HG03460 (cell line): Measurements from ENCODE around the gene LZTR1.
"Not testable (repeated sequence)": the region's sequence is repeated elsewhere in the genome, so short reads cannot be mapped to it uniquely, and the experiment has no call there.

Experiments
- ATAC-seq: cut with Tn5 transposase; IDR thresholded peaks from one replicate; pipeline ENCODE4 v1.9.1; 2021; ENCODE audit not compliant: unreplicated experiment

The LZTR1 gene

DNA sequence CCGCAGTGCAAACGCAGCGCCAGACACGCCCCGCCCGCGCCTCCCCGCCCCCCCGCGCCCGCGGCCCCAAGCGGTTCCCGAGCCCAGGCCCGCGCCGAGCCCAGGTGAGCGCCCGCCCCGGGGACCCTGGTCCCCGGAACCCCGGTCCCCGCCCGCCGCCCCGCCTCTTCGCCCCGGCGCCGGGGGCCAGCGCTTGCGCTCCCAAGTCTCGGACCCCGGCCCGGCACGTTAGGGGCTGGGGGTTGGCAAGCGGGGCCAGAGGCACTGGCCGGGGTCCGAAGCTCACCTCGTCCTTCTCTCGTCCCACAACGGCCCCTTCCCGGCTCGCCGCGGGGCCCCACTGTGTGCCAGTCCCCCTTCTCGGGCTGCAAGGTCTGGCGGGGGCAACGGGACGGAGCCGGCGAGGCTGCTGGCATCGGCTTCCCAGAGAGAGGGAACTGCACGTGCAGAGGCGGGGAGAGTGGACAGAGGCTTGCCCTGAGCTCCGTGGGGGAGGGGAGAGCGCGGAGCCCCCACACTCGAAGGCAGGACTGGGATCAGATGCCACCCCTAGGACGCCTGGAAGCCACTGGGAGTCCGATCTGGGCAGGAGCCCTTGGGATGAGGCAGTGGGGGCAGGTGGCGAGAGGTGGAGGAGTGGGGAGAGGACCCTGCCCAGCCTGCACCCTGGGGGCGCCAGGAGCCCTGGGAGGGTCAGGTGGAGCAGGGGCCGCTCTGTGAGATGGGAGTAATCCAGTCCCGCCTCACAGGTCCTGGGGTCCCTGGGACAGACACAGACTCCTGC lies 16.8 kb upstream of the LZTR1 start:
- no peak for ATAC-seq

DNA sequence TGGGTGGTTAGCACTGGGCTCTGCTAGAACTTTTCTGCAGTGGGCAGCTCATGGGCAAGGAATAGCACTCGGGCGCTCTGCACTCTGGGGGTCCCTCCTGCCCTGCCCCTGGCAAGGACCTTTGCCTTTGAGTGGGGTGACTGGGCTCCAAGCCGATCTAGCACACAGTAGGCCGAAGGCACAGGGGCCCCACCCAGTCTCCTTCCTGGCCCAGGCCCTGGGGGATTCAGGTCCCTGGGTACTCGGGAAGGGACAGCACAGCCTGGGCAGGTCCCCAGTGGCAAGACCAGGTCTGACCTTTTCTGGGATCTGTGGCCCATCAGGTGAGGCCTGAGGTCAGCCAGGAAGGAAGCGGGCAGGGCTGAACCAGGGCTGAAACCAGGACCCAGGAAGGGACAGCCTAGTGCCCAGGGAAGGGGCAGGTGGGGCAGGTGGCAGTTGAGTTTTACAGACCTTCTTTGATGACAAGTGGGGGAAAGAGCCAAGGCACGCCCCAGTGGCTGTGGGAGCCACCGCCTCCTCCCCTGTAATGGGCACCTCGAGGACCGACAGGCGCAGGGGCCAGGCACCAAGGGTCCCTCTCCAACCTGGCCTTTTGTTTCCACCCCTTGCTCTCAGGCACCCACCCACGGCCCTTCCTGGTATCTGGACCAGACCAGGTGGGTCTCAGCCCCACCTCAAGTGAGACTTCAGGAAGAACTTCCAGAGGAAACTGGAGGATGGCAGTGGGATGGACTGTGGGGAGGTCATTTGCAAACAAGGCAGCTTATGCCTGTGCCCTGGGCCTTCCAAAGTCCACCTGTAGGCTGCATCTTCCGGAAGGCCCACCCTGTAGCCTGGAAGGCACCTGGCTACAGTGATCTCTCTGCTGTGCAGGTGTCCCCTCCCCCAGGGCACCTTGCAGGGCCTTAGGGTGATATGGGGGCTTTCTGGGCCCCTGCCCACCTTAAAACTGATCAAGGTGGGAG lies 15.9 kb upstream of the LZTR1 start:
- no peak for ATAC-seq

DNA sequence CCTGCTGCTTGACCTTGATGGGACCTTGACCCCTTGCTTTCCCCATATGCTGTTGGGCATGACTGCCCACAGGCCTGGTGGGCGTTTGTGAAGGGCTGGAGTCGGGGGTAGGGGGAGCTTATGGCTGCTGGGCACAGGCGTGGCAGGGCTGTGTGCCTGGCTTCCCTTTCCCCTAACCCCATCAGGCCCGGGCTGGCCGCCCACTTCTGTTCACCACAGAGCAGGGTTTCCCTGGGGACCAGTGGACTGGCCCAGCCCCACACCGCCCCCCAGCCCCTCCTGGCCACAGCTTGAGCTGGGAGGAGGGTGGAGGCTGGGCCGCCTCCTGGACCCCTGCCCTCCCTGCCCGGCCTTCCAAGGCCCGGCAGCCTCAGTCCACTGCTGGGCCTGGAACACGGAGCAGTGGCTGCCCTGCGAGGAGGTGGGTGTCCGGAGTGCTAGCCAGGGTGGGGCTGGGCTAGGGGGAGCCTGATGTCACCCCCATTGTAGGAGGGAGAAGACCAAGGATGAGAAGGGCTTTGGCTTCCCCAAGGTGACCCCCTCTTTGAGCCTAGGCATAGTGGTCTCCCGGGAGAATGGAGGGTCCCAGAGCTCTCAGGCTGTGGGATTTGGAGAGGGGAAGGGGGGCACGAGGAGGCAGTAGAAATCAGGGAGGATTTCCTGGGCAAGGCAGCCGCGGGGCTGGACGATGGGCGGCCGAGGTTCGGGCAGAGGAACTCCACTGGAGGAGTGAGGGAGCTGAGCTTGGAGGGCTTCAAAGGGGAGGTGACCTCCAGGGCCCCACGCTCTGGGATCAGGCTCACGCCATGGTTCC lies 15.0 kb upstream of the LZTR1 start, which contains the start of gene AIFM3:
Gene AIFM3 (plus strand): TSS at position 373 of the 814 bp plus-strand sequence. CDS start 690 bp downstream, outside the sequence.
- ATAC-seq, result no peak

DNA sequence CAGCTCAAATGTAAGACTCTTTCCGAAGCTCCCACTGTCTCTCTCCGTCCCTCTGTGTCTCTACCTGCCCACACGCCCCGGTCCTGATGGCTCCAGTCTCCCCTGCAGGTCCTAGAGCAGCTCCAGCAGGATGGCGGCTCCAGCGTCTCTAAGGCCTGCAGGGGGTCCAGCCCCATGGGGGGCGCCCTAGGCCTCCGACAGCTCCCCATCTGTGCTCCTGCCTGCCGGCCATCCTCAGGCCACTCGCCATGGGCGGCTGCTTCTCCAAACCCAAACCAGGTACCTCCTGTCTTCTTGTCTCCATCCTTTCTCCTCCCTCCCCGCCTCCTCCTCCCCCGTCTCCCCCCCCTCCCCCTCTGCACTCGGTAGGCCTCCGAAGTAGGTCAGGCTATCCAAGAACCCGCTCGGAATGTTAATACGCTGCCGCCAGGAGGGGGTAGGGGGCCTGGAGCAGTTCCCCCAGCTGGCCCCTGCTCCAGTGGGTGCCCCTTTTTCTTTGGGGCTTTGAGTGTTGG lies 14.3 kb upstream of the LZTR1 start:
- no peak for ATAC-seq

DNA sequence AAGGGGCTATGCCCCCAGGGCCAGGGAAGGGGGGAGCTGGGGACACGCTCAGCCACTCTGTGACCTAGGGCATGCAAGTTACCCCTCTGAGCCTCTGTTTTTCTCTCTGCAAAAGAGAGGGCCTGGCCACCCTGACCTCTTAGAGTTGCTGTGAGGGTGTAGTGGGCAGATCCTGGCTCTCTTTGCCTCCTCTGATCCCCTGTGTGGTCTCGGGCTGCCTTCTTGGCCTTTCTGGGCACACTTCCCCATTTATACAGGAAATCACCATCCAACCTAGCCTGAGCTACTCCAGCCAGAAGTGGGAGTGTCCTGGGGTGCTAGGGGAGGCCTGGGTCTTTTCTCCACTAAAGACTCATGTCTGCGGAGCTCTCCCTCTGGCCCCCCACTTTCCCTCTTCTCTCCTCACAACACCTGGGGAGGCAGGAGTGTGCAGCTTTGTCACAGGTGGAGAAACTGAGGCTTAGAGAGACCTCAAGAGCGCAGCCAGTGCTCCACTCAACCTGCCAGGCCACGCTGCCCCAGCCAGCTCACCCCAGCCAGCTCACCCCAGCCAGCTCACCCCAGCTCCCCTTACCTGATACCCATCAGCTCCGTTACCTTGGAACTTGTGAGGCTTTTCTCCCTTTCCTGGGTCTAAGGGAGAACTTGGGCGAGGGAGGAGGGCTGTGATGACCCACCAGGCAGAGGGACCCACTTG lies 13.7 kb upstream of the LZTR1 start:
- no peak for ATAC-seq

DNA sequence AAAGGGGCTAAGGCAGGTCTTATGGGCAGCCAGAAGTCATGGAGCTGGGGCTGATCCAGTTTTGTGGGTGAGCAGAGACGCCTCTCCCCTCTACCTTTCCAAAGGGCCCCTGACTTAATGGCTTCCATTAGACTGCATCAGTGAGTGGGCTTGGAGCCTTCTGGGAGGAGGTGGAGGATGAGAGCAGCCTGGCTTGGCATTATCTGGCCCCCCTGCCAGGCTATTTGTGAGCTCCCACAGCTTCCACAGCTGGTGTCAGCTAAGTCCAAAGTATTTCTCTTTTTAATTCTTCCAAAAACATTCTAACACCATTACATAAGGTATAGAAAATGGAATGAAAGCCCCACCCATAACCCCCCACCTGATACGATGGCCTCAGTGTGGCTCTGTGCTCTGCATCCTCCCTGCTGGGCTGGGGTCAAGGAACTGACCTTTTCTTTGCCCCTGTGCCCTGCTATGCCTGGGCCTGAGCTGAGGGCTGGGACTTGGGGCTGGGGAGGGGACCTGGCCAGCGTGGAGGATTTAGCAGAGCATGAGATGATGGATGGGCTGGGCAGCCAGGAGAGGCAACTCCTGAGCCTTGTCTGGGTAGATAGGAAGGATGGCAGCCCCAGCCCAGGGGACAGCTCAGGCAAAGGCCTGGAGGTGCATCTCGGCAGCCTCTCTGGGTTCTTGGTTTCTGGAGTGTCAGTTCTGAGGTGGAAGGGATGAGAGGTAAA lies 11.0 kb upstream of the LZTR1 start:
- ATAC-seq, result no peak

DNA sequence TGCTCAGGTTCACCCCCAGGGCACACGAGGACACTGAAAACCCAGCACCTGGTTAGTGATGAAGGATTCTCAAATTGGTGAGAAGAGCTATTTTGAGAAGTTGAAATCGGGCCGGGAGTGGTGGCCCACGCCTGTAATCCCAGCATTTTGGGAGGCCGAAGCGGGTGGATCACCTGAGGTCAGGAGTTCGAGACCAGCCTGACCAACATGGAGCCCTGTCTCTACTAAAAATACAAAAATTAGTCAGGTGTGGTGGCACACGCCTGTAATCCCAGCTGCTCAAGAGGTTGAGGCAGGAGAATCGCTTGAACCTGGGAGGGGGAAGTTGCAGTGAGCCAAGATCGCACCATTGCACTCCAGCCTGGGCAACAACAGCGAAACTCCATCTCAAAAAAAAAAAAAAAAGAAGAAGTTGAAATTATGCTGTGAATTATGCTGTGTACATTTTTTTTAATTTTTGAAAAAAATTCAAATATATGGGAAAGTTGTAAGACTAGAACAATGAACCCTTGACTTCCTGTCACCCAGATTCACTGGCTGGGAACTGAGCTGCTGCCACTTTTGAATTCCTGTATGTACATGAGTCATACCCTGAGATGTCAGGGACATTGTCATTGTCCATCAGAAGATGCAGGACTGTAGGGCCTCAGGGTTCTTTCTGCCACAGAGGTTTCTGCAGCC lies 9.9 kb upstream of the LZTR1 start:
- not testable (repeated sequence) for ATAC-seq

DNA sequence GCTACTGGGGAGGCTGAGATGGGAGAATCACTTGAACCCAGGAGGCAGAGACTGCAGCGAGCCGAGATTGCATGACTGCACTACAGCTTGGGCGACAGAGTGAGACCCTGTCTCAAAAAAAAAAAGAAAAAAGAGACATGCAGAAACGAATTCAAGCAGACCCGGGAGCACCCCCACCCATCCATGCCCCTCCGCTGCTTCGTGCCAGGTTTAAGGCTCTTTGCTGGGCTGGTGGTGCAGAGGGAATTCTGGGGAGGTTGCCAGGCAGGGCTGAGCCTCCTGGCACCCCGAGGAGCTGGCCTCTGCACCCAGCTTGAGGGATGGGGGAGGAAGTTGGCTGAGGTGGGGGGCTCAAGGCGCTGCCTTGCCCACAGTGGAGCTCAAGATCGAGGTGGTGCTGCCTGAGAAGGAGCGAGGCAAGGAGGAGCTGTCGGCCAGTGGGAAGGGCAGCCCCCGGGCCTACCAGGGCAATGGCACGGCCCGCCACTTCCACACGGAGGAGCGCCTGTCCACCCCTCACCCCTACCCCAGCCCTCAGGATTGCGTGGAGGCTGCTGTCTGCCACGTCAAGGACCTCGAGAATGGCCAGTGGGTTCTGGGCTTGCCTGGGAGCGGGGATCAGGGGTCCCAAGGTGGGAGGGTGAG lies 9.0 kb upstream of the LZTR1 start:
- no peak for ATAC-seq

DNA sequence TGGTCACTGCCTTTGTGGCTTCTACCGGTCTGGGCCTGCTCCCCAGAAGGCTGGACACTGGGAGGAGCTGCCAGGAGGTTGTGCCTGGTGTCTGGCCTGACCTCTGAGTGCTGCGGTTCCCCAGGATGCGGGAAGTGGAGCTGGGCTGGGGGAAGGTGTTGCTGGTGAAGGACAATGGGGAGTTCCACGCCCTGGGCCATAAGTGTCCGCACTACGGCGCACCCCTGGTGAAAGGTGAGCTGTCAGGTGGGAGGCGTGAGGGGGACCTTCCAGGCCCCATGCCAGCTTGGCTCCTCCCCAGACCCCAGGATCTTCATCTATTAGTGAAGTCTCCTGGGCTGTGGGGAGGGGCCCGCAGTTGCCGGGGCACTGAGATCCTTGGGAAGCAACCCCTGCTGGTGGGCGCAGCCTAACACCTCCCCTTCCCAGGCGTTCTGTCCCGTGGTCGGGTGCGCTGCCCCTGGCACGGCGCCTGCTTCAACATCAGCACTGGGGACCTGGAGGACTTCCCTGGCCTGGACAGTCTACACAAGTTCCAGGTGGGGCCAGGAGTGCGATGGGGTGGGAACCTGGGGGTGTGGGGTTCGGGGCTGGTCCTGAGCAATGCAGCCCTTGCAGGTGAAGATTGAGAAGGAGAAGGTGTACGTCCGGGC lies 8.3 kb upstream of the LZTR1 start:
- ATAC-seq, result no peak

DNA sequence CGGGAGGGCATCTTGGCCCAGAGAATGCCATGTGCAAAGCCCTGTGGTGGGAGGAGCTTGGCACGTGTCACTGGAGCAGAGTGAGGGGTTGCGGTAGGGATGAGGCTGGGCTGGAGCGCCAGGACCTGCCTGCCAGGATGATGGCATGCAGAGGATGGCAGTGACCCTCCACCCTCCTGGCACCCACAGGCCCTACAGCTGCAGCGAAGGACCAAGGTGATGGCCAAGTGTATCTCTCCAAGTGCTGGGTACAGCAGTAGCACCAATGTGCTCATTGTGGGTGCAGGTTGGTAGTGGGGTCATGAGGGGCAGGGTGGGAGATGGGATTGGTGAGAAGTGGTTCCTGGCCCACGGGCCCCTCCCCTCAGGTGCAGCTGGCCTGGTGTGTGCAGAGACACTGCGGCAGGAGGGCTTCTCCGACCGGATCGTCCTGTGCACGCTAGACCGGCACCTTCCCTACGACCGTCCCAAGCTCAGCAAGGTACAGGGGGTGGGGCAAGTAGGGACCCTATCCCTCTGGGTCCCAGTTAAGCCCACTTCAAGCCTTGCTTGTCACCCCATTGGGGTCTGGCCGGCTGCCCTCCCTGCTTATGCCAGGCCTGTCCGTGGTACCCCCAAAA lies 7.7 kb upstream of the LZTR1 start:
- no peak for ATAC-seq

DNA sequence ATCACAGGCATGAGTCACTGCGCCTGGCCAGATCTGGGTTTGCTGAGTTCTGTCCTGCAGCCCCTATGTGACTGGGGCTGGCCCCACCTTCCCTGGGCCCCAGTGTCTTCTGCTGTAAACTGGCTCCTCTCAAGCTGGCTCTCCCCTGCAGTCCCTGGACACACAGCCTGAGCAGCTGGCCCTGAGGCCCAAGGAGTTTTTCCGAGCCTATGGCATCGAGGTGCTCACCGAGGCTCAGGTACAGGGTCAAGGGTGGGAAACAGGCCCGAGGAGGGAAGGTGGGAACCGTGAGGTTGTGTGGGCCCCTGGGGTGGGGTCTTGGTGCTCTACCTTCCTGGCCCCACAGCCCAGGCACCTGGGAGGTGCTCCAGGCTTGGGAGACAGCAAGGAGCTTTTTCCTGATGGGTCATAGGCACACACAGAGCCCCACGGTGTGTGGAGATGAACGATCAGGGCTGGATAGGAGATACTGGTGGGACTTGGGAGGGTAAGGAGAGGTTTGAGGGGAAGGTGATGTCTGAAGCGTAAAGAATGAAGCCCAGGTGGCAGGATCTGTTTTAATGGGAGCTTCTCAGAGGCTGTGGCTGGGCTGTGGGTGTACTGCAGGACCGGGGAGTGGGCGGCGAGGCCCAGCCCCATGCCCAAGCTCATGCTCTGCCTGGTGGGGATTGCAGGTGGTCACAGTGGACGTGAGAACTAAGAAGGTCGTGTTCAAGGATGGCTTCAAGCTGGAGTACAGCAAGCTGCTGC lies 6.4 kb upstream of the LZTR1 start:
- ATAC-seq, result no peak

DNA sequence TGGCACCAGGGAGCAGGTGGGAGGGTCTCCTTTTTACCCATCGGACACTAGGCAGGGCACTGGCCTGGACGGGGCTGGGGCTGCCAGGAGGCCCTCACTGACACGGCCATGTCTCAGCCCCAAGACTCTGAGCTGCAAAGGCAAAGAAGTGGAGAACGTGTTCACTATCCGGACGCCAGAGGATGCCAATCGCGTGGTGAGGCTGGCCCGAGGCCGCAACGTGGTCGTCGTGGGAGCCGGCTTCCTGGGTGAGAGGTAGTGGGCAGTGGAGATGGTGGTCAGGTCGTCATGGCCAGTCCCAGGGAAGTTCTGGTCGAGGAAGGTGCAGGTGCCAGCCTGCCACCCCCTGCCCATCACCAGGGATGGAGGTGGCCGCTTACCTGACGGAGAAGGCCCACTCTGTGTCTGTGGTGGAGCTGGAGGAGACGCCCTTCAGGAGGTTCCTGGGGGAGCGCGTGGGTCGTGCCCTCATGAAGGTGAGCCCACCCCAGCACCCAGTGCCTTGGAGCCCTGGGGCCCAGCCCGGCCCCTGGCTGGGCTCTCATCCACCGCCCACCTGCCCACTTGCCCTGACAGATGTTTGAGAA lies 5.7 kb upstream of the LZTR1 start:
- no peak for ATAC-seq

DNA sequence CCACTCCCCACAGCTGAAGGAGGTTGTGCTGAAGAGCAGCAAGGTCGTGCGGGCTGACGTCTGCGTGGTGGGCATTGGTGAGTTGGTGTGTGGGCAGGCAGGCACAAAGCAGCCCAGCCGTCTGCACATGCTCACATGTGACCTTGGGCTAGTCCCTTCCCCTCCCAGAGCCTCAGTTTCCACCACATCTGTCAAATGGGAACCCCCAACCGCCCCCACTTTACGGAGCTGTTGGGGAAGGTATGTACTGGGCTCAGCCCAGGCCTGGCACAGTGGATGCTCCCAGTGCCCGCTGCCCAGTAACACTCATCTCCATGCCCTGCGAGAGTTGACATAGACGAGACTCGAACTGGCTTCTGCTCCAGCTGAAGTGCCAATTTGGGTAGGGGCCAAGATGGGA lies 5.1 kb upstream of the LZTR1 start:
- no peak for ATAC-seq

DNA sequence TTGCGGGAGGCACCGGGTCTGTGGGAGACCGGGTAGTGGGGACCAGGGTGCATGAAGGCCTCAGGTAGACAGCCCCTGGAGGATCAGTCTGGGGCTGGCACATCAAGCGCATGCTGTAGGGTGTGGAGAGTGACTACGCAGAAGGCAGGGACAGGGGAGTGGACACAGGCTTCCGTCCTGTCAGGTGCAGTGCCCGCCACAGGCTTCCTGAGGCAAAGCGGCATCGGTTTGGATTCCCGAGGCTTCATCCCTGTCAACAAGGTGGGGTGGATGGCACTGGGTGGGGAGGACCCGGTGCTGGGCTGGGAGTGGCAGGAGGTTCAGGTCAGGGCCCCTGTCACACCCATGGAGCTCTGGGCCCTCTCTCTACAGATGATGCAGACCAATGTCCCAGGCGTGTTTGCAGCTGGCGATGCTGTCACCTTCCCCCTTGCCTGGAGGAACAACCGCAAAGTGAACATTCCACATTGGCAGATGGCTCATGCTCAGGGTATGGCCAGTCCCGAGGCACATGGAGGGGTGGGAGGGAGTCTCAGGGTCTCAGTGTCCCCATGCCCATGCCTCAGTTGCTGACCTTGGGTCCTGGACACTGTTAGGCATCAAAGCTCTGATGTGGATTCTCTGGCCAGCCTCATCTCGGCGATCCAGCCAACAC lies 4.5 kb upstream of the LZTR1 start:
- no peak for ATAC-seq

DNA sequence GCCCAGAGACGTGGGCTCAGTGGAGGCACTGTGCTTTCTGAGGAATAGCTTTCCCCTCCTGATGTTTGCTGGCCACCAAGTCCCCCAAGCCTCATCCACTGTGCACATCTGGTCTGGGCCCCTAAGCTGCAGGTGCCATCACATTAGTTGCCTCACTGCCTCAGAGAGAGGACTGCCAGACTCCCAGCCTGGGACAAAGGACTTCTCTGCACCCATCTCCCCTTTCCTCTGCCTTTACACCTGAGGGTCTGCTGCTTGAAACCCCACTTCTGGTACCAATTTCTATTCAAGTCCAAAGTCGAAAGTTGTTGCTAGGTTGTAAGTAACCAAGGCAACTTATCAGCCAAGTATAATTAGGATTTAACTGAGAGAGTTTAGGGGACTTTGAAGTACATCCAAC lies 3.7 kb upstream of the LZTR1 start:
- ATAC-seq, result no peak

DNA sequence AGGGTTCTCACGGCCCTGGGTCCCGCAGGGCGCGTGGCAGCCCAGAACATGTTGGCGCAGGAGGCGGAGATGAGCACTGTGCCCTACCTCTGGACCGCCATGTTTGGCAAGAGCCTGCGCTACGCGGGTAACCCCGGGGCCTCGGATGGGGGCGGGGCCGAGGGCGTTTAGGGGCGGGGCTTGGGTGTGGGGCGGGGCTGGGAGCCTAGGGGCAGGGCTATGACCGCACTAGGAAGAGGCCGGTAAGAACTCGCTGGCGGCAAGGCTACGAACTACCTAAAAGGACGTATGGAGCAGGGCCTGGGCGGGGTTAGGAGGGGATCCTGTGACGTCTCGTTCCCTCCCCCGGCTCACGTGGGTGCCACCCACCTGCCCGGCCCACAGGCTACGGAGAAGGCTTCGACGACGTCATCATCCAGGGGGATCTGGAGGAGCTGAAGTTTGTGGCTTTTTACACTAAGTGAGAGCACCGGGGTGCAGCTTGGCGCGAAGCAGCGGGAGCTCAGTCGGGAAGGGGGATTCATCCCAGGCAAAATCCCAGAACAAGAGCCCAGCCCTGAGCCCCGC lies 2.8 kb upstream of the LZTR1 start:
- ATAC-seq, result no peak
